Liver (tissue), 9 donors: ENCODE results near the gene FNDC1. TPM values are rescaled to one million over a fixed set of nuclear protein-coding genes. Genes with fewer than 3 reads are reported as not detected.

Experiments
- DNase-seq: peaks from one replicate; pipeline ENCODE4 v3.0.0-alpha.2; 2017; ENCODE audit warnings: low spot score
- H3K27ac ChIP-seq, 2 donors: one replicate each; pipeline ENCODE4 v1.7.0; 2013; ENCODE audit warnings: inconsistent platforms in 2 of 2, low read length in 2 of 2, control low read depth in 1 of 2, low read depth in 1 of 2, mild to moderate bottlenecking in 1 of 2
- H3K27me3 ChIP-seq, 4 donors: one replicate each; pipeline versions ENCODE4 v1.6.1 to v1.7.0; 2013; ENCODE audit warnings: low read length in 3 of 4, inconsistent platforms in 1 of 4, mild to moderate bottlenecking in 1 of 4, moderate library complexity in 1 of 4; ENCODE audit not compliant: control insufficient read depth in 4 of 4, insufficient read depth in 4 of 4
- H3K36me3 ChIP-seq, 4 donors: one replicate each; pipeline versions ENCODE4 v1.6.1 to v1.7.0; 2013; ENCODE audit warnings: low read length in 3 of 4, mild to moderate bottlenecking in 3 of 4, low read depth in 1 of 4, moderate library complexity in 1 of 4; ENCODE audit not compliant: control insufficient read depth in 4 of 4, insufficient read depth in 3 of 4
- H3K4me1 ChIP-seq, 4 donors: one replicate each; pipeline versions ENCODE4 v1.6.1 to v1.7.0; 2013; ENCODE audit warnings: low read length in 3 of 4, mild to moderate bottlenecking in 3 of 4, moderate library complexity in 1 of 4; ENCODE audit not compliant: control insufficient read depth in 4 of 4, insufficient read depth in 4 of 4
- H3K4me3 ChIP-seq, 3 donors: one replicate each; pipeline versions ENCODE4 v1.6.1 to v1.7.0; 2013; ENCODE audit warnings: low read length in 3 of 3, control low read depth in 1 of 3, low read depth in 1 of 3, mild to moderate bottlenecking in 1 of 3
- H3K9ac ChIP-seq, 2 donors: one replicate each; pipeline ENCODE4 v1.7.0; 2013; ENCODE audit warnings: low read length in 2 of 2, mild to moderate bottlenecking in 2 of 2, moderate library complexity in 2 of 2, control low read depth in 1 of 2, low read depth in 1 of 2
- H3K9me3 ChIP-seq, 4 donors: one replicate each; pipeline versions ENCODE4 v1.6.1 to v1.7.0; 2013; ENCODE audit warnings: low read length in 3 of 4; ENCODE audit not compliant: control insufficient read depth in 4 of 4
- EGR1 ChIP-seq, 2 donors: IDR thresholded peaks; 2 replicates each; pipeline ENCODE4 v1.6.1; 2016 to 2018; ENCODE audit warnings: antibody characterized with exemption in 2 of 2, low read depth in 2 of 2
- FOXA1 ChIP-seq: IDR thresholded peaks from 2 replicates; pipeline ENCODE4 v1.6.1; 2016; ENCODE audit warnings: antibody characterized with exemption
- FOXA2 ChIP-seq: IDR thresholded peaks from 2 replicates; pipeline ENCODE4 v1.6.1; 2016; ENCODE audit warnings: antibody characterized with exemption
- GABPA ChIP-seq, 2 donors: IDR thresholded peaks in 1 of 2; conservative IDR thresholded peaks in 1 of 2; 2 replicates each; pipeline ENCODE4 v1.6.1; 2016; ENCODE audit warnings: antibody characterized with exemption in 2 of 2, mild to moderate bottlenecking in 1 of 2, moderate library complexity in 1 of 2
- HNF4A ChIP-seq, 2 donors: conservative IDR thresholded peaks; 2 replicates each; pipeline ENCODE4 v1.6.1; 2016; ENCODE audit warnings: antibody characterized with exemption in 2 of 2, mild to moderate bottlenecking in 2 of 2
- HNF4G ChIP-seq: IDR thresholded peaks from 2 replicates; pipeline ENCODE4 v1.6.1; 2016; ENCODE audit warnings: antibody characterized with exemption
- JUND ChIP-seq, 2 donors: IDR thresholded peaks; 2 replicates each; pipeline ENCODE4 v1.6.1; 2016; ENCODE audit warnings: antibody characterized with exemption in 2 of 2
- NR2F2 ChIP-seq: IDR thresholded peaks from 2 replicates; pipeline ENCODE4 v1.6.1; 2016; ENCODE audit warnings: antibody characterized with exemption
- RAD21 ChIP-seq, 2 donors: IDR thresholded peaks; 2 replicates each; pipeline ENCODE4 v1.6.1; 2016; ENCODE audit warnings: antibody characterized with exemption in 2 of 2, mild to moderate bottlenecking in 2 of 2
- REST ChIP-seq: IDR thresholded peaks from 2 replicates; pipeline ENCODE4 v1.6.1; 2016; ENCODE audit warnings: antibody characterized with exemption, mild to moderate bottlenecking
- RXRA ChIP-seq, 2 donors: IDR thresholded peaks; 2 replicates each; pipeline ENCODE4 v1.6.1; 2017 to 2018; ENCODE audit warnings: antibody characterized with exemption in 2 of 2, mild to moderate bottlenecking in 1 of 2
- SP1 ChIP-seq: IDR thresholded peaks from 2 replicates; pipeline ENCODE4 v1.6.1; 2018; ENCODE audit warnings: antibody characterized with exemption, mild to moderate bottlenecking
- TAF1 ChIP-seq: conservative IDR thresholded peaks from 2 replicates; pipeline ENCODE4 v1.6.1; 2016; ENCODE audit warnings: antibody characterized with exemption, mild to moderate bottlenecking
- YY1 ChIP-seq: IDR thresholded peaks from 2 replicates; pipeline ENCODE4 v1.6.1; 2016; ENCODE audit warnings: antibody characterized with exemption, mild to moderate bottlenecking
- ZBTB33 ChIP-seq: IDR thresholded peaks from 2 replicates; pipeline ENCODE4 v1.6.1; 2016; ENCODE audit warnings: antibody characterized with exemption
- WGBS: extraction: QIAGEN DNeasy Blood & Tissue Kit; methylation state at CpG from one replicate; pipeline ENCODE4 v1.1.7; 2013; 5-methylcytosine and 5-hydroxymethylcytosine counted together
- polyA plus RNA-seq, 2 donors: library from polyadenylated mRNA; stranded (reverse) in 1 of 2; unstranded in 1 of 2; fragments of 200-250 nt in 1 of 2; fragments of >200 nt in 1 of 2; fragmentation: Nextera tagmentation in 1 of 2; extraction: Ambion mirVana in 1 of 2; gene quantifications; one replicate each; pipeline versions ENCODE4 v1.2.1 to v1.2.3, GENCODE V29; 2013 to 2015
- total RNA-seq, 2 donors: library from RNA; depleted of rRNA; stranded (reverse); fragments of >200 nt; gene quantifications; one replicate each; pipeline ENCODE4 v1.2.3, GENCODE V29; 2014
- TF ChIP-seq, protein P1 (sequence below): fragments of 150-350 bp; IDR thresholded peaks from 2 replicates; pipeline ENCODE4 v1.5.1; 2017; ENCODE audit warnings: improper control_type of control experiment, low read depth, low read length; ENCODE audit not compliant: missing input control
- TF ChIP-seq, protein P2 (sequence below): IDR thresholded peaks from 2 replicates; pipeline ENCODE4 v1.6.1; 2016; ENCODE audit warnings: antibody characterized with exemption
- TF ChIP-seq, protein P3 (sequence below): IDR thresholded peaks from 2 replicates; pipeline ENCODE4 v1.6.1; 2016; ENCODE audit warnings: antibody characterized with exemption
- donor health status: healthy.
- donor health status: healthy.
- donor health status: healthy.
- donor health status: healthy.
- donor health status: healthy.

FNDC1 gene
- total and polyA plus RNA-seq, 4 donors, result 0.10 to 0.47 (median 0.17) TPM; not detected in 1

DNA sequence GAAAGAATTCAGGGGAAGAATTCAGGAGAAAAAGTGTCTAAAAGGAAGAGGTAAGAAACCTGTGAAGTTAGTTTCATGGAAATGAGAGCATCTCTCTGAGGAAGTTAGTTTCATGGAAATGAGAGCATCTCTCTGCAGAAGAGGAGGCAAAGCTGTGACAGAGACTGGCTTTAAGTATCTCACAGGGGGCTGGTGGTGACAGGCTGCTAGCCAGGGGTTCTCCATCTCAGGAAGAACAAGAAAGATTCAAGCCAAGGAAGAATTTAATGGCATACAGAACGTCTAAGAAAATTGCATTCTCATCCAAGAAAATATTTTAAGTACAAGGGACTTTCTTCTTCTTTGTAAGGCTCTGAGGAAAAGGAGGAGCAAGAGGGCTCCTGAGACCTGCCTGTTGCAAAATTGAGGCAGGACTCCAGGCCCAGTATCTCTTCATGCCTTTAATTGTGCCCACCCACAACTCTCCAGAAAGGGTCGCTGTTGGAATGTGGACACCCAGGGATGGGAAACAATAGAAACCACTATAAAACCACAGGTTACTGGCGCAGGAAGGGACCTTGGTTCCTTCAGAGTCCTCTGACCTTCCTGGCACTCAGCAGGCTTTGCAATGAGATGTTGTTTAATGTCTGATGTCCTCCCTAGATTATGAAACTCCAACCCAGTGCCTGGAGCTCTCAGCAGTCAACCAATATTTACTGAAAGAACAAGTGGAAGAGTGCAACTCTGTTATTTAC is 136.8 kb downstream of the FNDC1 start:
- Histone ChIP-seq H3K4me1 (peaks cover 11 to 21% (median 16%) of the 10 kb centered on the region in 4 donors), H3K27ac (no peak overlapping the region), H3K27me3 (no peaks in the 10 kb centered on the region), H3K36me3 (no peaks in the 10 kb centered on the region), H3K9me3 (no peaks in the 10 kb centered on the region), H3K4me3 (no peak overlapping the region), H3K9ac (no peak overlapping the region)
- no peak for DNase-seq
- TF ChIP-seq RAD21 (IDR thresholded peaks at IDR 0.05) (peak; percentile 40 to 56), HNF4A (conservative IDR thresholded peaks at IDR 0.05) (peak; percentile 76 to 86), ZBTB33 (peak; percentile 79), EGR1 (IDR thresholded peaks at IDR 0.05; ENCODE audit: low read depth in 2 of 2) (no peak), RXRA (IDR thresholded peaks at IDR 0.05) (peak; percentile 72 to 93), YY1 (peak; percentile 79), SP1 (peak; percentile 53), REST (peak; percentile 53), JUND (IDR thresholded peaks at IDR 0.05) (peak in 1 of 2 donors; percentile 89), NR2F2 (no peak), FOXA2 (peak; percentile 90), TAF1 (no peak), GABPA (IDR thresholded peaks at IDR 0.05 in 1 of 2, conservative IDR thresholded peaks at IDR 0.05 in 1 of 2) (peak in 1 of 2 donors; percentile 27), HNF4G (peak; percentile 9), FOXA1 (peak; percentile 70)
- TF ChIP-seq, protein P1, sequence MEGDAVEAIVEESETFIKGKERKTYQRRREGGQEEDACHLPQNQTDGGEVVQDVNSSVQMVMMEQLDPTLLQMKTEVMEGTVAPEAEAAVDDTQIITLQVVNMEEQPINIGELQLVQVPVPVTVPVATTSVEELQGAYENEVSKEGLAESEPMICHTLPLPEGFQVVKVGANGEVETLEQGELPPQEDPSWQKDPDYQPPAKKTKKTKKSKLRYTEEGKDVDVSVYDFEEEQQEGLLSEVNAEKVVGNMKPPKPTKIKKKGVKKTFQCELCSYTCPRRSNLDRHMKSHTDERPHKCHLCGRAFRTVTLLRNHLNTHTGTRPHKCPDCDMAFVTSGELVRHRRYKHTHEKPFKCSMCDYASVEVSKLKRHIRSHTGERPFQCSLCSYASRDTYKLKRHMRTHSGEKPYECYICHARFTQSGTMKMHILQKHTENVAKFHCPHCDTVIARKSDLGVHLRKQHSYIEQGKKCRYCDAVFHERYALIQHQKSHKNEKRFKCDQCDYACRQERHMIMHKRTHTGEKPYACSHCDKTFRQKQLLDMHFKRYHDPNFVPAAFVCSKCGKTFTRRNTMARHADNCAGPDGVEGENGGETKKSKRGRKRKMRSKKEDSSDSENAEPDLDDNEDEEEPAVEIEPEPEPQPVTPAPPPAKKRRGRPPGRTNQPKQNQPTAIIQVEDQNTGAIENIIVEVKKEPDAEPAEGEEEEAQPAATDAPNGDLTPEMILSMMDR, result no peak
- TF ChIP-seq, protein P2, sequence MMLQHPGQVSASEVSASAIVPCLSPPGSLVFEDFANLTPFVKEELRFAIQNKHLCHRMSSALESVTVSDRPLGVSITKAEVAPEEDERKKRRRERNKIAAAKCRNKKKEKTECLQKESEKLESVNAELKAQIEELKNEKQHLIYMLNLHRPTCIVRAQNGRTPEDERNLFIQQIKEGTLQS, result peak; percentile 18
- TF ChIP-seq, protein P3, sequence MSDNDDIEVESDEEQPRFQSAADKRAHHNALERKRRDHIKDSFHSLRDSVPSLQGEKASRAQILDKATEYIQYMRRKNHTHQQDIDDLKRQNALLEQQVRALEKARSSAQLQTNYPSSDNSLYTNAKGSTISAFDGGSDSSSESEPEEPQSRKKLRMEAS, result peak; percentile 68
- 32% methylated on average over 3 of the region's 3 CpGs for WGBS
